Endodermal cell (in vitro differentiated cells): Measurements from ENCODE around the gene CROCC. TPM values are rescaled to one million over a fixed set of nuclear protein-coding genes. Genes with fewer than 3 reads are reported as not detected.

ENCODE experiments used
- DNase-seq: peaks from one replicate; pipeline ENCODE4 v3.0.0-alpha.2; 2017
- H3K27ac ChIP-seq: 2 replicates; pipeline ENCODE4 v1.5.1; 2013; ENCODE audit warnings: mild to moderate bottlenecking, low read depth, low read length, moderate library complexity
- H3K27me3 ChIP-seq: 2 replicates; pipeline ENCODE4 v1.6.1; 2013; ENCODE audit warnings: mild to moderate bottlenecking, low read length, moderate library complexity; ENCODE audit not compliant: insufficient read depth, control insufficient read depth, poor library complexity, severe bottlenecking
- H3K36me3 ChIP-seq: 2 replicates; pipeline ENCODE4 v1.7.0; 2013; ENCODE audit warnings: mild to moderate bottlenecking, low read length, moderate library complexity; ENCODE audit not compliant: control insufficient read depth, insufficient read depth
- H3K4me1 ChIP-seq: one replicate; pipeline ENCODE4 v1.7.0; 2013; ENCODE audit warnings: low read length; ENCODE audit not compliant: control insufficient read depth, insufficient read depth
- H3K4me3 ChIP-seq: 2 replicates; pipeline ENCODE4 v1.5.1; 2013; ENCODE audit warnings: mild to moderate bottlenecking, low read length, moderate library complexity
- H3K9ac ChIP-seq: 2 replicates; pipeline ENCODE4 v1.6.1; 2013; ENCODE audit warnings: mild to moderate bottlenecking, low read length, moderate library complexity; ENCODE audit not compliant: poor library complexity, severe bottlenecking; ENCODE audit errors: extremely low read depth
- H3K9me3 ChIP-seq: 2 replicates; pipeline ENCODE4 v1.6.1; 2013; ENCODE audit warnings: mild to moderate bottlenecking, low read length, moderate library complexity; ENCODE audit not compliant: control insufficient read depth
- H3K27ac Mint-ChIP-seq: 2 replicates; pipeline ENCODE4 v1.8.0; 2020; ENCODE audit warnings: mixed read lengths
- H3K27me3 Mint-ChIP-seq: 2 replicates; pipeline ENCODE4 v1.8.0; 2021; ENCODE audit warnings: mild to moderate bottlenecking, mixed read lengths; ENCODE audit not compliant: insufficient read depth
- H3K36me3 Mint-ChIP-seq: 2 replicates; pipeline ENCODE4 v1.8.0; 2020; ENCODE audit warnings: low read depth, mixed read lengths
- H3K4me1 Mint-ChIP-seq: 2 replicates; pipeline ENCODE4 v1.8.0; 2020; ENCODE audit warnings: mixed read lengths
- H3K4me3 Mint-ChIP-seq: 2 replicates; pipeline ENCODE4 v1.8.0; 2020; ENCODE audit warnings: mild to moderate bottlenecking, moderate library complexity, mixed read lengths
- H3K9me3 Mint-ChIP-seq: 2 replicates; pipeline ENCODE4 v1.8.0; 2020; ENCODE audit warnings: mild to moderate bottlenecking, mixed read lengths
- WGBS, 2 experiments: methylation state at CpG; one replicate each; pipeline versions ENCODE4 v1.1.5 to v1.1.7; 2013; ENCODE audit warnings: missing lambda C conversion rate in 2 of 2, mixed read lengths in 1 of 2; ENCODE audit not compliant: insufficient coverage in 1 of 2, insufficient read length in 1 of 2; 5-methylcytosine and 5-hydroxymethylcytosine counted together
- total RNA-seq, 2 donors: library from RNA; stranded (reverse); fragmentation: NEBNext Ultra II Directional in 1 of 2; extraction: Animal tissue kit (Norgen Biotek cat#: 25700) in 1 of 2; gene quantifications; 2 replicates in 1 of 2; 3 replicates in 1 of 2; pipeline ENCODE4 v1.2.1, GENCODE V29; 2021
- TF ChIP-seq, protein P1 (sequence below): fragments of 200-600 bp; sonication (generic); conservative IDR thresholded peaks from 2 replicates; pipeline ENCODE4 v1.5.0; 2021; ENCODE audit warnings: antibody characterized with exemption, mild to moderate bottlenecking

Gene CROCC
- total RNA-seq, 2 donors from 2014 or later = 58.4 to 61.8 TPM

DNA sequence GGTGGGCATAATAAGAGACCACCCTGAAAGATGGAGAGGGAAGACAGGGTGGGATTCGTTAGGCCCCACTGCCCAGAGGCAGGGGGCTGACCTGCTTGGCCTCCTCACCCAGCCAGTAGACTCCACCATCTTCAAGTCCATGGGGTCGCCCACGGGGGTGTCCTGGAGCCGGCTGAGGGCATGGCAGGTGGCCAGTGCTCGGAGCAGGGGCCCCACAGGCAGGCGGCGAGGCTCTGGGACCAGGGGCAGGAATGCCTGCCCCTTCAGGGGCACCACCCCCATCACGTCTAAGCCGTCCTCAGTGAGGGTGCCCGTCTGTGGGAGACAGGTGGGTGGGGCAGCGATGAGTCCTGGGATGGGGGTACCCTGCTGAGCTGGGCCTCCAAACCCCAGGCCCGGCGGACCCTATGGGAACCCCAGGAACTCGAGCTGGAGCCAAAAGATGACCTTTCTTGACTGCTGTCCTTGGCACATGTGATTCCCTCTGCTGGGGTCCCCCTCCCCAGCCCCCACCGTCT, 71.8 kb downstream of the CROCC start:
- Histone ChIP-seq H3K4me3 (no peak overlapping the region), H3K27ac (no peak overlapping the region), H3K9me3 (no peaks in the 10 kb centered on the region), H3K36me3 (peaks cover 3% of the 10 kb centered on the region), H3K9ac (no peak overlapping the region), H3K27me3 (no peaks in the 10 kb centered on the region), H3K4me1 (no peaks in the 10 kb centered on the region)
- no peaks in the 10 kb centered on the region for H3K27me3 Mint-ChIP-seq
- no peaks in the 10 kb centered on the region for H3K9me3 Mint-ChIP-seq
- peaks cover 14% of the 10 kb centered on the region for H3K36me3 Mint-ChIP-seq
- DNase-seq = no peak
- 88 to 92% methylated on average over 4 to 15 of the region's 15 CpGs for WGBS, 2 experiments
- H3K4me1 Mint-ChIP-seq = no peaks in the 10 kb centered on the region
- TF ChIP-seq, protein P1, sequence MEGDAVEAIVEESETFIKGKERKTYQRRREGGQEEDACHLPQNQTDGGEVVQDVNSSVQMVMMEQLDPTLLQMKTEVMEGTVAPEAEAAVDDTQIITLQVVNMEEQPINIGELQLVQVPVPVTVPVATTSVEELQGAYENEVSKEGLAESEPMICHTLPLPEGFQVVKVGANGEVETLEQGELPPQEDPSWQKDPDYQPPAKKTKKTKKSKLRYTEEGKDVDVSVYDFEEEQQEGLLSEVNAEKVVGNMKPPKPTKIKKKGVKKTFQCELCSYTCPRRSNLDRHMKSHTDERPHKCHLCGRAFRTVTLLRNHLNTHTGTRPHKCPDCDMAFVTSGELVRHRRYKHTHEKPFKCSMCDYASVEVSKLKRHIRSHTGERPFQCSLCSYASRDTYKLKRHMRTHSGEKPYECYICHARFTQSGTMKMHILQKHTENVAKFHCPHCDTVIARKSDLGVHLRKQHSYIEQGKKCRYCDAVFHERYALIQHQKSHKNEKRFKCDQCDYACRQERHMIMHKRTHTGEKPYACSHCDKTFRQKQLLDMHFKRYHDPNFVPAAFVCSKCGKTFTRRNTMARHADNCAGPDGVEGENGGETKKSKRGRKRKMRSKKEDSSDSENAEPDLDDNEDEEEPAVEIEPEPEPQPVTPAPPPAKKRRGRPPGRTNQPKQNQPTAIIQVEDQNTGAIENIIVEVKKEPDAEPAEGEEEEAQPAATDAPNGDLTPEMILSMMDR = no peak
- H3K4me3 Mint-ChIP-seq = no peak overlapping the region
- no peak overlapping the region for H3K27ac Mint-ChIP-seq

DNA sequence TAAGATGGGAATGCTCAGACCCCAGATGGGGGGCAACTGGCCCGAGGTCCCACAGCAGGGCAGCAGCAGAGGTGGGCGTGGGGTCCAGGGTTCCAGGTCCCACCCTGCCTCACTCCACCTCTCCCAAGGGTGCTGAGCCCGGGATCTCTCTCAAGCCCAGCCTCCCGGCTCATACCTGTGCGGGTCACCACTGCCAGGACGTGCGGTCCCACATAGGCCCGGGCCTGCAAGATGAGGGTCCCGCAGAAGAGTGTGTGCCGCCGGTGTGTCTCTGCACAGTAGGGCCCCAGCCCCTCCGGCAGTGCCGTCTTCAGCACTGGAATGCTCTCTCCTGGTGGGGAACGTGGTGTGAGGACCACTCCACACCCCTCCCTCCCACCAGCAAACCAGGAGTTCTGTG, 75.1 kb downstream of the CROCC start:
- H3K9me3 ChIP-seq = no peaks in the 10 kb centered on the region
- H3K9ac ChIP-seq = no peak overlapping the region
- H3K4me3 Mint-ChIP-seq = no peak overlapping the region
- TF ChIP-seq, protein P1 = no peak
- H3K36me3 ChIP-seq = peaks cover 23% of the 10 kb centered on the region
- no peak for DNase-seq
- no peak overlapping the region for H3K4me3 ChIP-seq
- no peaks in the 10 kb centered on the region for H3K9me3 Mint-ChIP-seq
- H3K4me1 Mint-ChIP-seq = no peaks in the 10 kb centered on the region
- WGBS, 2 experiments = 94% methylated on average over 12 to 14 of the region's 14 CpGs
- no peaks in the 10 kb centered on the region for H3K27me3 Mint-ChIP-seq
- no peaks in the 10 kb centered on the region for H3K4me1 ChIP-seq
- H3K27ac ChIP-seq = no peak overlapping the region
- no peak overlapping the region for H3K27ac Mint-ChIP-seq
- H3K27me3 ChIP-seq = no peaks in the 10 kb centered on the region
- peaks cover 28% of the 10 kb centered on the region for H3K36me3 Mint-ChIP-seq

DNA sequence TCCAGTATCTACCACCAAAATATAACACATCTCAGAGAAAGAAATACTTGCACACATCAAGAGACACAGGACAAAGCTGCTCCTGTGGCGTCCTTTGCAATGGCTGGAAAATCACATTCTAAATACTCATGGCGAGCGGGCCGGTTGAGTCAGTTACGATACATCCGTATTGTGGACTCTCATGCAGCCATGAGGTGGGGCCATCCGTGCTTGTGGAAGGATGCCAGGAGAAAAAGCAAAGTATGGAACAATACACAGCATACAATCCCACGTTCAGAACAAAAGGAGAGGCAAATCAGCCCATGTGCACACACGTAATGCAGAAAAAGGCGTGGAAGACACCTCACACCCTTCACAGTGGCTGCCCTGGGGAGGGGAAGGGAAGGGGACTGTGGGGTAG, 76.9 kb downstream of the CROCC start:
- Mint-ChIP-seq H3K4me1 (no peaks in the 10 kb centered on the region), H3K27me3 (no peaks in the 10 kb centered on the region), H3K4me3 (no peak overlapping the region), H3K27ac (no peak overlapping the region), H3K9me3 (no peaks in the 10 kb centered on the region), H3K36me3 (peaks cover 35% of the 10 kb centered on the region)
- whole genome bisulfite sequencing, 2 experiments = 96 to 100% methylated on average over 8 to 10 of the region's 10 CpGs
- TF ChIP-seq, protein P1 = no peak
- no peak for DNase-seq
- Histone ChIP-seq H3K36me3 (peaks cover 33% of the 10 kb centered on the region), H3K9ac (no peak overlapping the region), H3K4me1 (no peaks in the 10 kb centered on the region), H3K27ac (no peak overlapping the region), H3K4me3 (no peak overlapping the region), H3K9me3 (no peaks in the 10 kb centered on the region), H3K27me3 (no peaks in the 10 kb centered on the region)
